T follicular helper cell (primary cell): ENCODE results near the gene JOSD2.

Experiments
- DNase-seq: peaks from one replicate; pipeline ENCODE4 v3.0.0-alpha.2; 2020; ENCODE audit warnings: low read depth

The JOSD2 gene

DNA sequence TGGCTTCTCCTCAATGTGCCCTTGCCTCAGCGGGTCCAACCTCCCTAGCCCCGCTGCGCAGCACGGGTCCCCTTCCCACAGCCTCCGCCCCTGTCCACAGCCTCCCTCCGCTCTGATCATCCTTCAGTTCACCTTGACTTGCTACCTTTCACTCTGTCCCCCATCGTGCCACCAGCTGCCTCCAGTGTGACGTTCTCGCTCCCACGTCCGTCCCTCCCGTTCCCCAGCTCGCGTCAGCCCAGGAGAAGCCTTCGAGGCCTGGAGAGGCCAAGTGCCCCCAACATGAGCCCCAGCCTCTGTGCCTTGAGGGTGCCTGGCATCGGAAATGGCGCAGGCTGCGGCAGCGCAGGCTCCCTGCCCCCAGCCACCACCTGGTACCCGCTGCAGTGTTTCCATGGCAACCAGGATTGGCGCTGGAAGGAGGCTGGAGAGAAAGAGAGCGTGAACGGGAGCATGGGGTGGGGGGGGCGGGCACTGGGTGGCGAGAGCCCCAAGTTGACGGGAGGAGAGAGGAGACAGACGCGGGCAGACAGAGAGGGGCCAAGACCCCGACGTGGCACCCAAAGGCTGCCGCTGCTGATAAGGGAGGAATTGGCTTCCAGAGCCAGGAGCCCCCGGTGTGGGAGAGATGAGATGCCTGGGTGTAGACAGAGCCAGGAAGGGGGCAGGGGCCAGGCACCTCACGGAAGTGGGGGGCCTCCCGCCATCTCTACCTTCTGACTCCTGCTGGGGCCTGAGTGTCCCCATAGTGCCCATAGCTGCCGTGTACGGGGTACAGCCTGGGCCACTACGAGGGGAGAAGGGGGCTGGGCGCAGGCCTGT is 3.6 kb upstream of the JOSD2 start:
- DNase-seq, result no peak

DNA sequence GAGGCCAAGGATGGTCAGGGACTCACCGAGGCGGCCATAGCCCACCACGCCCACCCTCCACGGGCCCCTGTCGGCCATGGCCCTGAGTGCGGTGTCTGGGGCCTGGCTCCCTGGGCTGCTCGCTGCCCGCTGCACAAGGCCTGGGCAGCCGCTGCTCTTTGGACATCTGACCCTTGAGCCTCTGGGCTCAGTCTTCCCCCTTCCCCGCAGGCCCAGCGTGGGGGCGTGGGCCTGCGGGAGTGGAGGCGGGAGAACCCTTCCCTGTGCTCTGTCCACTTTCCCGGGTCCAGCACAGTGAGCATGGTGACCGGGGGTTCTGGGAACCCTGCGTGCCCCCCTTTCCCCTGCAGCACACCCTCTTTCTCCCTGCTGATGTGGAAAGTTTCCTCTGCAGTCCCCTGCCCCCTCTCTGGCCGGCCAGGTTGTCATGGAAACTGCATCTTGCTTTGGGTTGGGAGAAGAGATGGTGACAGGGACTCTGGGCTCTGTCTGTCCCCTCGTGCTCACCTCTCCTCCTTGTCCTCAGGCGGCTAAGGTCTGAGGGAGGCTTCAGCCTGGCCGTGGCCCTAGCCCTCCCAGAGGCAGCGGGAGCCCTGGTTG is 2.9 kb upstream of the JOSD2 start, which contains the start of gene ASPDH:
ASPDH (minus strand) TSS at position 168 of the 600 bp plus-strand sequence; CDS start at position 78, 90 bp downstream.
- no peak for DNase-seq

DNA sequence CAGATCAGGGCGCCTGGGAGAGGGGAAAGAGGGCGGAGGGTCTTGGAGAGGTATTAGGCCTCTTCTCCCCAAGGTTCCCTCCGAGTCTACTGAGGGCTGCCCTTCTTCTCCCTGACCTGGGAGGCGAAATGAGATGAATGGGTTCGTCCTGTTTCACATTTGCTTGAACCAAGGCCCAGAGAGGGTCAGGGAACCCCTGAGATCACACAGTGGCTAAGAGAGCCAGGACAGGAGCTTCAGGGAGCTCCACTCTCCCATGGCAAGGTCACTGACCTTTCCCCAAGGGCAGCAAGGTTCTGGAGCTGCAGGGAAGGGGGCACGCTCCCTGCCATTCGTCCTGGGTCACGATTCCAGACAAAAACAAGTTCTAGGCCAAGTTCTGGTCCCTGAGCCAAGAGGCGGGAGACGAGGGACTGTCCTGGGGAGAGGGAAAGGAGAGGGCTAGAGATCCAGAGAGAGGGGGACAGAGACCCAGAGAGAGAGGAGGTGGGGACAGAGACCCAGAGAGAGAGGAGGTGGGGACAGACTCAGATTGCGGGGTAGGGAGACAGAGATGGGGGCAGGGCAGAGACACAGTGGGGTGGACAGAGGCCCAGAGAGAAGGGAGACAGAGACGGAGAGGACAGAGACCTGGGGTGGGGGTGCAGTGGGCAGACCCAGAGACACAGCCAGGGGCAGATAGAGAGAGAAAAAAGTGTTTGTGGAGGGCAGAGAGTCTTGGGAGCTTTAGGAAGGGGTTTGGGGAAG is 2.2 kb upstream of the JOSD2 start:
- DNase-seq, result no peak

DNA sequence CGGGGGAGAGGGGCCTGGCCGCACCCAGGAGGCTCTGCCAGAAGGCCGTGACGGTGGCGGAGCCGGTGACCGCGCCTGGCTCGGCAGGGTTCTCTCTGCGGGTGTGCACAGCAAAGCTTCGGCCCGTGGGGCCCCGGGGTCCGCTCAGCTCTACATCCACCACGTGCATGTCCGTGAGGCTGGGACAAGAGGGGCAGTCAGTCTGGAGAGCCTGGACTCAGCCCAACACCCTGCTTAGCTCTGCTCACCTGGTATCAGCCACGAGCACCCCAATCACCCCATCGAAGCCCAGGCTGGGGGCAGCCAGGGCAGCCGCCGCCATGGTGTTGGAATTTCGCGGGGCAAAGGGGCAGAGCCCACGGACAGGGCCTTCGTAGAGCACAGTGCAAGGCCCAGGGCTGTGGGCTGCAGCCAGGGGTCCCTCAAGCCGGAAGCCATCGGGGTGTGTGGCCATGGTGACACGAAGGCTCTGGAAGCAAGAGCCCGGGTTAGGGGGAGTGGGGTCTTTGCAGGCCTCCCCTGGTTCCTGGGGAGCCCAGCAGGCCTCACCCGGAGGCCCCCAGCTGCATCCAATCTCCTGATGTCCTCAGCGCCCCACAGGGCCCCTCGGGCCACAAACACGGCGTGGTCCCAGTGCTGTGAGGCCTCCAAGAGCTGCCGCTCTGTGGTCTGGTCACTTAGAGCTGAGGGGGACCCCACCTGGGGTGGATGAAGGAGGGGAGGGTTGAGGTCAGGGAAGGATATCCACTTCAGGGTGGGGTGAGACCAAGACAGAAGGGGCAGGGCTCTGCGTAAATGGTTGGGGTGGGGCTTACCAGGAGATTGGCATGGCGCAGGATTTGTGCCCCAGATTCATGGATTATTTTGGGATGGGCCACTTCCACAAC is 1.4 kb upstream of the JOSD2 start:
- no peak for DNase-seq

DNA sequence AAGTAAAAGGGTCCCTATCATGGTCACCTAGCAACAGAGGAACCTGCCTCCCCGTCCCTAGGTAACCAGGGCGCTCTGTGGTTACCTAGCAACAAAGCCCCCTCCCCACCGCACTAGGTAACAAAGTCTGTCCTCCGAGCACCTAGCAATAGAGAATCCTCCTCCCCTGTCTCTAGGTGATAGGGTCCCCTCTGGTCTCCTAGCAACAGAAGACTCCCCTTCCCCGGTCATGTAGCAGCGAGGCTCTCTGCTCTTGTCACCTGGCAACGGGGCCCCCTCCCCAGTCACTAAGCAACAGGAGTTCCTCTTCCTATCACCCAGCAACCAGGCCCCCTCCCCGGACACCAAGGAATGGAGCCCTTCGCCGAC is 307 bp downstream of the JOSD2 start:
- DNase-seq, result no peak

DNA sequence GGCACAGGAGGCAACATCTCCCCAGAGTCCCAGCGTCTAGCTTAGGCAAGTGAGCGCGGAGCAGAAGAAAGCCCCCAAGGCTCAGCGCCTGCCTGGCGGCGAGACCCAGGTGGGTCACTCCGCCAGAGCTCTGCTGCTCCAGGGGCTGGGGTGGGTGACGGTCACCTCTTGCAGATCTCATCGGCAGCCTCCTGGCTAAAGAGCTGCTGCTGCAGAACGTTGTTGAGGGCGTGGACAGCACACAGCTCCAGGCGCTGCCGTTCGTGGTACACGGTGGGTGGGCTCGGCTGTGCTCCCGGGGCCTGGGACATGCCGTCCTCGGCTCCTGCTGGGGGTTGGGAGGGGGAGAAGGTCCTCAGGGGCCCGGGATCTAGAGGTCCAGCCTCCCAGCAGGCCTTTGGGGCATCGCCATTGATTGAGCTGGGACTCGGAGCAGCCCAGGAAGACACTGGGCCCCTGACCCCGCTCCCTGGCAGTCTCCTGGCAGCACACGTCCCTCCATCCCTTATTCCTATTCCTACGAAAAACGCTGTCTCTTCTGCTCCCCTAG is 795 bp downstream of the JOSD2 start:
- no peak for DNase-seq

DNA sequence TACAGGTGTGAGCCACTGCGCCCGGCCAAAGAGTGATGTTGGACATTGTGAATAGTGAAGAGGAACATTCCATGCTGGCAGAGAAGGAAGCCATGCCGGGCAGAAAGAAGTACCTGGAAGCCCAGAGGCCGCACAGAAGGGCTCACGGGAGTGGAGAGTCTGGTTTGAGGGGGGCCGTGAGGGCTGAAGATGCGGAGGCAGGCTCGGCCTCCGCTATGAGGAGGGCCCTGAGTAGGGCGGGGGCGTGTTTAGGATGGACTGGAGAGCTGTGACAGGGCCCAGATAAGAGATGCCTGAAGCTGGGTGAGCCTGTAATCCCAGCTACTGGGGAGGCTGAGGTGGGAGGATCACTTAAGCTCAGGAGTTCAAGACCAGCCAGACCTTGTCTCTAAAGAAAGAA is 1.6 kb downstream of the JOSD2 start:
- no peak for DNase-seq

DNA sequence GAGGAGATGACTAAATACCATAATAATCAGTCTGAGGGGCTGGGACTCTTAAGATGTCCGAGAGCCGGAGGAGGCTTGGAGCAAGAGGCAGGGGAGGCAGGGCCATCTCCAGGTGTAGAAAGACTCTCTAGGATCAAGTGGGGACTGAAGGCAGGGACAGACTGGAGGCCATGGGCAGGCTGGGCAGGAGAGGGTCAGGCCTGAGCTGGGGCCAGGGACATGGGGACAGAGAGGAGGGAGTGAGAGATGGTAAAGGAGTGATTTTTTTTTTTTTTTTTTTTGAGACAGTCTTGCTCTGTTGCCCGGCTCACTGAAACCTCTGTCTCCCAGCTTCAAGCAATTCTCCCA is 2.2 kb downstream of the JOSD2 start:
- no peak for DNase-seq

DNA sequence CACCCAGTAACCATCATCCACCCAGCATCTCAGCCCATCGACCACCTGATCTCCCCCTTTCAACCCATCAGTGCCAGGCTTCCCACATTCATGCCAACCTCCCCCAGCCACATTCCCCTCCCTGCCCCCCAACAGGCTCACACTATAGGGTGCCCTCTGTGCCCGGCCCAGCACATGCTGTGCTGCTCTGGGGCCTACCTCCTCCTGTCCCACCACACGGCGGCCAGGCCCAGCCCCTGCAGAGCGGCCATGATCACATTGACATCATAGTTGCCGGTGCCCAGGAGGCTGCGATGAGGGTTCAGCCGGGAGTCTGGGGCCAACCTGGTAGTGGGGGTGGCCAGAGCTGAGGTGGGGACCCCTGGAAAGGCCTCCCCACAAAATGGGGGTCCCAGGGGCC is 3.6 kb downstream of the JOSD2 start:
- no peak for DNase-seq

DNA sequence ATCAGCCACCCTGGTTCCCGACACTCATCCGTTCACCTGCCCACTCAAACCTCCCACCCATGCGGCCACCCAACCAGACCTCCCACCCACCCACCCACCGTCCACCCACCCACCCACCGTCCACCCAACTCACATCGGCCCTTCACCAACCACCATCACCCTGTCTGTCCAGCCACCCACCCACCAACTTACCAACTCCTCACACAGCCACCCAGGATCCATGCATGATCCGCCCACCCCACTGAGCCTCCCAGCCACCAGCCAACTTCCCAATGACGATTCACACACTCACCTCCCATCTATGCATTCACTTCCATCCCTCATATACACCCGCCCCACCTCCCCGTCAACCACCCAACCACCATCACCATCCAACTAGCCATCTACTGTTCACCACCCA is 4.3 kb downstream of the JOSD2 start:
- DNase-seq, result no peak

DNA sequence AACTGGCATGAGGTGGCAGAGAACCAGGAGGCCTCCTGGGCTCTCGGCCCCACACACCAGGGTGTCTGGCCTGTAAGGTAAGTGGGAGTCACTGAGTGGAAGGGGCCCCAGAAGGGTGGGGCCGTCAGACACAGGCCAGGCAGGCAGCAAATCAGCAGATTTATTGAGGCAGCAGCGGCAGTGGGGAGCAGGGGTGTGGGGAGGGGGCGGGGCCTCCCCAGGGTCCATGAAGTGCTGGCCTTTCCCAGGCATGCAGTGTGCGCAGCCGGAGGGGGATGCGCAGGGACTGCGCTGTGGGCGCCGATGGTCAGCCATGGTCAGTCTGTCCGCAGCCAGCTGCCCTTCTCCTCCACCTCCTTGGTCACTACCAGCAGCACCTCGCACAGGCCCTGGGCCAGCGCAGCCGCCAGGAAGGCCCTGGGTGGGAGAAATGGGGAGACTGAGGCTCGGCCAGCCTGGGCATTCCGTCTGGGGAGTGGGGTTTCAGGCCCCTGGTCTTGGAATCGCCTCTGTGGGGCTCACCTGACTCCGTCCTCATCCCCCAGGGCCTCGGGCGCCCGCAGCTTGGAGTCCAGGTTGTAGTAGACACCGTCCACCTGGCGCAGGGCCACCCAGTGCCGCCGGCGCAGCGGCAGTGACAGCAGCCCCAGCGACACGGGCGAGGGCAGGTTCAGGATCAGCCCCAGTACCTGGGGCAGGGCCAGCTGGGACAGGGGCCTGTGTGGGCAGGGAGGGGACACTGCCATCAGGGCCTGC is 5.0 kb downstream of the JOSD2 start:
- no peak for DNase-seq

DNA sequence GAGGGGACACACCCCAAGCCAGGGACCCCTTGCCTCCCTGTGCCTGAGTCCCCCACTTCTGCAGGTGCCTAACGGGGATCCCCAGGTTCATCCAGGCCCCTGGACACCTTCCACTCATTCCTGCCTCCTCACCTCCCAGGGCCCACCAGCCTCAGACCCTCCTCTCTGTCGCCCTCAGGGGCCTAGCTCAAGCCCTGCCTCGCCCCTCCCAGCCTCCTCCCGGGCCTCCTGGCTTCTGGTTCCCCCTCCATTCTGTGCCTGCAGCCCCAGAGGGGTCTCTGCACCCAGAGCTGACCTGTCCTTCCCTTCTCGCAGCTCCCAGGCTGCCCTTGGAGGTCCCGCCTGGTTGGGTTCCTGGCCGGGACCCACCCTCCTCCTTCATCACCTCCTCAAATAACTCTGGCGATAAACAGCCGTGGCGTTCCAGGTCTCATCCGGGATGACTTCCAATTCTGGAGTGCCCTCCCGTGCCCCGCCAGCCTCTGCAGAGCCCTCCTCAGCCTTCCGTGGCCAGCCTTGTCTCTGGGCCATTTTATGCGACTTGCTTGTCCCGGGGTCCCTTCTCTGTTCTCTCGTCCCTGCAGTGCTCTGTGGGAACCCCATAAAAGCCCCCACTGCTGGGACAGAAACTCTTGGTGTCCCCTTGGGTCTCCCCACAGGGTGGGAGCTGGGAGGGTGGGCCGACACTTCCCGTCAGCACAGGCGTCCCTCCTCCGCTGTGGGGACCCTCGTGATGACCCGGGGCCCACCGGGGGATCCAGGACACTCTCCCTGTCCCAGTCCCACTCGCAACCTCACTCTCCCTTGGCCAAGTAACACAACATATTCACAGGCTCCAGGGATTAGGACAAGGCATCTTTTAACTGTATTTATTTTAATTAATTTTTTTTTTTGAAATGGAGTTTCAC is 9.2 kb downstream of the JOSD2 start:
- no peak for DNase-seq

DNA sequence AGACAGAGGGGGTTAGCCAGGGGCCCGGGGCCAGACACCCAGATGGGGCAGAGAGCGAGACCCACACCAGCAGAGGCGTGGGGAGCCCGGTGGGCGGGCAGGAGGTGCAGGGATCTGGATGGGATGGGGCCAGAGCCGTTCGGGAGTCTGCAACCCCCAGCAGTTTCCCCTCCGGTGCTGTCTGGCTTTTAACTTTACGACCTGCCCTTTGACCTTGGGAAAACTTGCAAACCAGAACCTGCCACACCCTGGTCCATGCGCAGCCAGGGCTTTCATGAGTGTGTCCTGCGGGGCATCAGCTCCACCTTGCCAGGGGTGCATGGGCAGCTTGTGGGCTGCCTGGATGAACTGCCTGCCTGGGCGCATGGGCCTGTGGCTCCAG is 9.8 kb downstream of the JOSD2 start:
- DNase-seq, result no peak

DNA sequence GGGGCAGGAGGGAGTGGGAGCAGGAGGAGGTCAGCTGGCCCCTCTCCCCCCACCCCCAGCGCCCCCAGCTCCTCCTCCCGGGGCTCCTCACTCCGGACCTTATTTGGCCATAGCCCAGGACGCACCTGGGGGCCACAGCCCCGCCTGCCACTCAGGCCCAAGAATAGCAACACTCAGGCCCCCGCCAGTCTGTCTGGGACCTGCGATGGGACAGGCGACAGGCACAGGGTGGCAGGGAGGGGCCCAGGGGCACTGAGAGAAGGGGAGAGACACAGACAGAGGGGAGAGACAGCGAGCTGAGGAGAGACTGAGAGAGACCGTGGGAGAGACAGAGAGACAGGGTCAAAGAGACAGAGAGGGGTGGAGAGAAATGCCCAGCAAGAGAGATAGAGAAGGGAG is 10.2 kb downstream of the JOSD2 start:
- no peak for DNase-seq

DNA sequence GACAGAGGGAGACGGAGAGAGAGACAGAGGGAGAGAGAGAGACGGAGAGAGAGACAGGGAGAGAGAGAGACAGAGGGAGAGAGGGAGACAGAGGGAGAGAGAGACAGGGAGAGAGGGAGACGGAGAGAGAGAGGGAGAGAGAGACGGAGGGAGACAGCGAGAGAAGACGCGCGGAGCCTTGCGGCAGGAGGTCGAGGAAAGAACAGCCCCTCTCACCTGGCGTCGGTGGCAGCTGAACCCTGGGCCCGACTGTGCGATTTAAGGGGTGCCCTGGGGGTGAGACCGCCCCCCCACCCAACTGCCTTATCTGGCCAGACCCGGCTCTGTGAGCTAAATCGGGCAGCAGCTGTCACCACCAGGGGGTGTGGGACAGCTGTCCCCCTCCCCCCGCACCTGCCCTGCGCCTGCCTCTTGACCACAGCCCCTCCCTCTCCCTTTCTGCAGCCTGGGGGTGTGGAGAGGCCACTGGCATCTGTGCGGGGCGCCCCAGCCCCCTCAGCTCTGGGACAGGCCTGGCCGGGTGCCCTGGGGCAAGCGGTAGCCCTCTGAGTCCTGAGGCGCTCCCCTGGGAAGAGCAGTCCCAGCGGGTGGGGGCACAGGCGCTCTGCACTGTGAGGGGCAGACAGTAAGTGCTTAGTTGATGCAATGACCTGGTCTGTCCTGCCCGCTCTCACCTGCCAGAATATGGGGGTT is 10.8 kb downstream of the JOSD2 start:
- DNase-seq, result no peak

DNA sequence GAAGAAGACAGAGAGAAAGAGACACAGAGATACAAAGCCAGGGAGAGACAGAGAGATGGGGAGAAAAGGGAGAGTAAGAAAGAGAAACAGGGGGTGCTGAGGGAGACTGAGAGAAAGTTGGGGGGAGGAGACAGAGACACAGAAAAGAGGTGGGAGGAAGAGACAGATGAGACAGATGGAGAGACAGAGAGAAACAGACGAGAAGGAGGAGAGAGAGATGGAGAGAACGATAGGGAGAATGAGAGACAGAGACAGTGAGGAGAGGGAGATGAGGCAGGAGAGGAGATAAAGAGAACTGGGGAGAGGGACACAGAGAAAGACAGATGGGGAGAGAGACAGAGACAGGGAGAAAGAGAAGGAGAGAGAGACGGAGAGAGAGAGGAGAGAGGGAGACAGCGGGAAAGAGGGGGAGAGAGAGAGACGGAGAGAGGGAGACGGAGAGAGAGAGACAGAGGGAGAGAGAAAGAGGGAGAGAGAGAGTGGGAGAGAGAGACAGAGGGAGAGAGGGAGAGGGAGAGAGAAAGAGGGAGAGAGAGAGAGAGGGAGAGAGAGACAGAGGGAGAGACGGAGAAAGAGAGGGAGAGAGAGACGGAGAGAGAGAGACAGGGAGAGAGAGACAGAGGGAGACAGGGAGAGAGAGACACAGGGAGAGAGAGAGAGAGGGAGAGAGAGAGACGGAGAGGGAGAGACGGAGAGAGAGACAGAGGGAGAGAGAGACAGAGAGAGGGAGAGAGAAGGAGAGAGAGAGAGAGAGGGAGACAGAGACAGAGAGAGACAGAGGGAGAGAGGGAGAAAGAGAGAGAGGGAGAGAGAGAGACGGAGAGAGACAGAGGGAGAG is 12.6 kb downstream of the JOSD2 start:
- DNase-seq, result no peak

DNA sequence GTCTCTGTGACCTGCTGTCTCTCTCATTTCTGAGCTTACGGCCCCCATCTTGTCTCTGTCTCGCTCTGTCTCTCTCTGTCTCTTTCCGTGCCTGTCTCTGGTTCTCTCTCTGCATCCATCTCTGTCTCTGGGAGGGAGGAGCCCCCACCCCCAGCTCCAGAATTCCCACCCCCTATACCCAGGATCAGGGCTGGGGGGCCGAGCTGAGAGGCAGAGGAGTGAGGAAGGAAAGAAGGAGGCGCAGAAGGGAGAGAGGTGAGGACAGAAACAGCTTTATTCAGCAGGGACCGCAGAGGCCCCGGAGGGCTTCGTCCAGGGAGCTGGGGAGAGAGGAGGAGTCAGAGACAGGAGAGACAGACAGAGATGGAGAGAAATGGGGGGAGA is 14.0 kb downstream of the JOSD2 start:
- no peak for DNase-seq

DNA sequence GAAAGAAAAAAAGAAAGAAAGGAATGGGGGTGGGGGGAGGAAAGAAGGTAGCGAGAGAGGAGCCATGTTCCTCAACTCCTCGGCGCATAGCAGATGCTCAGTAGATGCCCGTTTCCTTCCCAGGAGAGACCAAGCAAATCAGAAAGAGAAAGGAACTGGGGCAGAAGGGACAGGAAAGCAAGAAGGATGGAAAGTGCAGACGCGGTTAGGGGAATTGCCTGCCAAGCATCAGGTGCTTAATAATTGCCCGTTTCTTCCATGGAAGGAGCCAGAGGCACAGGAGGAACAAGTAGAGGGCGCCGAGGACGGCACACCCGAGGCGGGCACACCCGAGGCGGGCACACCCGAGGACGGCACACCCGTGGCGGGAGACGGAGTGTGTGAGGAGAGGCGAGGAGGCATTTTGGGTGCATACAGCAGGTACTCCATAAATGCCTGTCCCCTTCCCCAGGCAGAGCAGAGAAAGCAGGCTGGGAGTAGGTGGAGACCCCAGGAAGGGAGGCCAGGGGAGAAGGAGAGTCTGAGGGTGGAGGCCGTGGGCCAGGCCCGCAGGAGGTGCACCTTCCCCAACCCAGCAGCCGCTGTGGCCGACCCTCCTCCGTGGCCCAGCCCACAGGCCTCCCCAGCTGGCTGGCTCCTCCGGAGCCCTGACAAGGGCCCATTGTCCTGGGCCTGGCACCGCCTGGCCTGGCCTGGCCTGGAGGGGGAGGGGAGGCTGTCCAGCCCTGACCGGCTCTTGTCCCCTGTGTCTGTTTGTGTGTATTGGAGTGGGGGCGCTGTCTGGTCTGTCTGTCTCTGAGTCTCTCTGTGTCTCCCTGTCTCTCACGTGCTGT is 14.6 kb downstream of the JOSD2 start:
- DNase-seq, result no peak
